Omental fat pad (tissue), 4 donors: Measurements from ENCODE around the gene C9orf57. TPM values are rescaled to one million over a fixed set of nuclear protein-coding genes. Genes with fewer than 3 reads are reported as not detected.
"Not testable (repeated sequence)": the region's sequence is repeated elsewhere in the genome, so short reads cannot be mapped to it uniquely, and the experiment has no call there.

Source experiments
- ATAC-seq: fragments of 150-250 bp; one replicate; pipeline ENCODE4 v1.9.1; 2016; ENCODE audit warnings: mild to moderate bottlenecking, moderate library complexity; ENCODE audit not compliant: low FRiP score
- DNase-seq: peaks from one replicate; pipeline ENCODE4 v3.0.0-alpha.2; 2019; ENCODE audit warnings: low spot score
- total RNA-seq, 4 donors: library from RNA; depleted of rRNA; stranded (reverse); fragments of >200 nt; gene quantifications; one replicate each; pipeline ENCODE4 v1.1.0, GENCODE V29; 2016
- TF ChIP-seq, protein P1 (sequence below), 3 donors: fragments of 450-650 bp; IDR thresholded peaks; one replicate each; pipeline ENCODE4 v1.5.1; 2016 to 2017; ENCODE audit warnings: antibody characterized with exemption in 3 of 3, mild to moderate bottlenecking in 3 of 3, moderate library complexity in 2 of 3

C9orf57 gene
- not detected for total RNA-seq

DNA sequence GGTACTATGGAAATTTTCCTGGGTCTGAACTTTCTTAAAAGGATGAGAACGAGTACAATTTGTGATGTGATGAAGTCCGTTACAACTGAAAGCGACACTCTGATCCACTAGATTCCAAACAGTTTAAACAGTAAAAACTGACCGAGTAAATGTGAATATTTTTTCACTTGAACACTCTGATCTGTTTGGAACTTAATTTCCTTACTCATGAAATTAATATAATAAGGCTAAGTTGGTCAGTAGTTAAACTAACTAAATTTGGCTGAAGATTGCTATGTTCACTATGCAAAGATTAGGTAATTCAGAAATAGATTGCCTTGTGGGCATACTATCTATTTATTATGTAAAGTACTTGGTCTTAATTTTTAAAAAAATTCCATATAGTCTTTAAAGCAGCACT lies at the start of gene C9orf57:
Gene C9orf57 (minus strand): TSS at position 101 of the 400 bp plus-strand sequence. CDS start 1,282 bp downstream, outside the sequence.
- no peak for DNase-seq
- ATAC-seq = no peak
- TF ChIP-seq, protein P1, sequence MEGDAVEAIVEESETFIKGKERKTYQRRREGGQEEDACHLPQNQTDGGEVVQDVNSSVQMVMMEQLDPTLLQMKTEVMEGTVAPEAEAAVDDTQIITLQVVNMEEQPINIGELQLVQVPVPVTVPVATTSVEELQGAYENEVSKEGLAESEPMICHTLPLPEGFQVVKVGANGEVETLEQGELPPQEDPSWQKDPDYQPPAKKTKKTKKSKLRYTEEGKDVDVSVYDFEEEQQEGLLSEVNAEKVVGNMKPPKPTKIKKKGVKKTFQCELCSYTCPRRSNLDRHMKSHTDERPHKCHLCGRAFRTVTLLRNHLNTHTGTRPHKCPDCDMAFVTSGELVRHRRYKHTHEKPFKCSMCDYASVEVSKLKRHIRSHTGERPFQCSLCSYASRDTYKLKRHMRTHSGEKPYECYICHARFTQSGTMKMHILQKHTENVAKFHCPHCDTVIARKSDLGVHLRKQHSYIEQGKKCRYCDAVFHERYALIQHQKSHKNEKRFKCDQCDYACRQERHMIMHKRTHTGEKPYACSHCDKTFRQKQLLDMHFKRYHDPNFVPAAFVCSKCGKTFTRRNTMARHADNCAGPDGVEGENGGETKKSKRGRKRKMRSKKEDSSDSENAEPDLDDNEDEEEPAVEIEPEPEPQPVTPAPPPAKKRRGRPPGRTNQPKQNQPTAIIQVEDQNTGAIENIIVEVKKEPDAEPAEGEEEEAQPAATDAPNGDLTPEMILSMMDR (IDR thresholded peaks at IDR 0.05) = no peak

DNA sequence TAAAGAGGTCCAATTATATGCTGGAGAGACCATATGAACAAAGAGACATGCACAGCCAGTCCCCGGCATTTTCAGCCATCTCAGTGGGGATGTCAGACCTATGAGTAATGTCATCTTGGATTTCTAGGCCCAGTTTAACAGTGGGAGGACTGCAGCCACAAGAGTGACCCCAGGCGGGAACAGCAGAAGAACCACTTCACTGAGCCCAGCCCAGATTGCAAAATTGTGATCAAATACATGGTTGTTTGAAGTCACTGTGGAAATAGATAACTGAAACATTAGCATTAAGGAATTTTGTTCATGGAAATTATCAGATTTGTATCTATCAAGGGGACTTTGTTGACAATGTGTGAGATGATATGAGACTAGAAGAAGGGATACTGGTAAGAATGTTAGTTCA lies 42.1 kb upstream of the C9orf57 start:
- ATAC-seq (no peak), DNase-seq (no peak)
- TF ChIP-seq, protein P1 (IDR thresholded peaks at IDR 0.05) = no peak

DNA sequence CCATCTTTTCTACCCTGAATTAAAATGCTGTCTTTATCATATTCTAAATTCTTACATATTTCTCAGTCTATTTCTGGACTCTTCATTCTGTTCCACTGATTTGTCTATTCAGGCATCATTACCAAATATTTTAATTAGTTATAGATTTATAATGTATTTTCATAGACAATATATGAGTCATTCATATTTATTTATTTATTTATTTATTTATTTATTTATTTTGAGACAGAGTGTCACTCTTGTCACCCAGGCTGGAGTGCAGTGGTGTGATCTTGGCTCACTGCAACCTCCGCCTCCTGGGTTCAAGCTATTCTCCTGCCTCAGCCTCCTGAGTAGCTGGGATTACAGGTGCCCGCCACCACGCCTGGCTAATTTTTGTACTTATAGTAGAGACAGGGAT lies 35.1 kb upstream of the C9orf57 start:
- not testable (repeated sequence) for ATAC-seq, DNase-seq

GRCh38 chr9:72092820-72093219 lies 32.4 kb upstream of the C9orf57 start:
- no peak for DNase-seq
- TF ChIP-seq, protein P1 (IDR thresholded peaks at IDR 0.05) = no peak
- ATAC-seq = no peak

DNA sequence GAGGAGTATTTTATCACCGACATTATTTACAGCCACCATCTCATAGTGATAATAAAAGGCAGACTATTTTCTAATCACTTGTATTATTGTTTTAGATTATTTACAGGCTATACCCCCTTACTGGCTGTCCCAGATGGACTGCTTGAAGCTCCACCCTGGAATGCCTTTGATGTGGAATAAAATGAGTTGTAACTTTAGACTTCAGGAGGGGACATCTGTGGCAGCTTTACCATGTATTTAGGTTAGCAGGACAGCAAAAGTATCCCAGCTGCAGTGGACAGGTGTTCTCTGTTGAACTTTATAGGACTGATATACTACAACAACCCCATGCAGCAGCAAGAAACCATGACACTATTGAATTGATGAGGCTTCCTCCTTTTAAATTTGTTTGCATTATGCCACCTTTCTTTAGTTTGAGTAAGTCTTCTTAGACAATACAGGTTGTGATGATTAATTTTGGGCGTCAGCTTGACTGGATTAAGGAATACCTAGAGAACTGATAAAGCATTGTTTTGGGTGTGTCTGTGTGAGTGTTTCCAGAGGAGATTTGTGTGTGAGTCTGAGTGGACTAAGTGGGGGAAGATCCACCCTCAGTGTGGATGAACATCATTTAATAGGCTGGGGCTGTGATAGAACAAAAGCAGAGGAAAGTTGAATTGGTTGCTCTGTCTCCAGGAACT lies 29.2 kb upstream of the C9orf57 start:
- TF ChIP-seq, protein P1 (IDR thresholded peaks at IDR 0.05) = no peak
- ATAC-seq = no peak
- no peak for DNase-seq

DNA sequence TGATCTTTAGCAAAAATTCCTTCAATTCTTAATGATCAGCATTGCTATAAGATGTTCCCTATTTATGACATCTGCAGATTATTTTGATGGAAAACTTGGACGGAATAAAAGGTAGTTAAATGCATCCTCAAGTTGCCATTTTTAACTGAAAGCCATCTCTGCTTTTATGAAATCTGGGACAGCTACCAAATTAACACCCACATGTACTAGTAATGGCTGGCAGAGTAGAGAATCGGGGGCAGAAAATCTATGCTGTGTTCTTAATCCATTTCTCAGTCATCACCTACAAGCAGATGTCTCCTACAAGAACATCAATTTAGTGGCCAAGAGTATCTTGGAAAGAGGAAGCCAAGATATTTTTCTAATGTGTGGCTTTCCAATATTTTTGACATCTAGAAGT lies 22.1 kb upstream of the C9orf57 start:
- ATAC-seq = no peak
- DNase-seq = no peak
- TF ChIP-seq, protein P1 (IDR thresholded peaks at IDR 0.05) = no peak

DNA sequence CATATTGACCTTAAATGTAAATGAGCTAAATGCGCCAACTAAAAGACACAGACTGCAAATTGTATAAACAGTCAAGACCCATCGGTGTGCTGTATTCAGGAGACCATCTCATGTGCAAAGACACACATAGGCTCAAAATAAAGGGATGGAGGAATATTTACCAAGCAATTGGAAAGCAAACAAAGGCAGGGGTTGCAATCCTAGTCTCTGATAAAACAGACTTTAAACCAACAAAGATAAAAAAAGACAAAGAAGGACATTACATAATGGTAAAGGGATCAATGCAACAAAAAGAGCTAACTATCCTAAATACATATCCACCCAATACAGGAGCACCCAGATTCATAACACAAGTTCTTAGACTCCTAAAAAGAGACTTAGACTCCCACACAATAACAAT lies 14.3 kb upstream of the C9orf57 start:
- ATAC-seq, DNase-seq: not testable (repeated sequence)

GRCh38 chr9:72065076-72065475 lies 4.7 kb upstream of the C9orf57 start:
- TF ChIP-seq, protein P1 (IDR thresholded peaks at IDR 0.05) = no peak
- ATAC-seq (no peak), DNase-seq (no peak)
